GM20431 (cell line): ENCODE results near the gene ZC3H12C.

Experiments used
- in situ Hi-C: fragments of 300-500 bp; cut with MseI, MboI; formaldehyde crosslinking; loops from one replicate; pipeline ENCODE4 v1.15.0; 2020; ENCODE audit warnings: low sequenced_read_pairs; ENCODE audit not compliant: unreplicated experiment

Gene ZC3H12C

GRCh38 chr11:110172468-110173065 lies 79.4 kb downstream of the ZC3H12C start:
- in situ Hi-C loops, result no loop called here

DNA sequence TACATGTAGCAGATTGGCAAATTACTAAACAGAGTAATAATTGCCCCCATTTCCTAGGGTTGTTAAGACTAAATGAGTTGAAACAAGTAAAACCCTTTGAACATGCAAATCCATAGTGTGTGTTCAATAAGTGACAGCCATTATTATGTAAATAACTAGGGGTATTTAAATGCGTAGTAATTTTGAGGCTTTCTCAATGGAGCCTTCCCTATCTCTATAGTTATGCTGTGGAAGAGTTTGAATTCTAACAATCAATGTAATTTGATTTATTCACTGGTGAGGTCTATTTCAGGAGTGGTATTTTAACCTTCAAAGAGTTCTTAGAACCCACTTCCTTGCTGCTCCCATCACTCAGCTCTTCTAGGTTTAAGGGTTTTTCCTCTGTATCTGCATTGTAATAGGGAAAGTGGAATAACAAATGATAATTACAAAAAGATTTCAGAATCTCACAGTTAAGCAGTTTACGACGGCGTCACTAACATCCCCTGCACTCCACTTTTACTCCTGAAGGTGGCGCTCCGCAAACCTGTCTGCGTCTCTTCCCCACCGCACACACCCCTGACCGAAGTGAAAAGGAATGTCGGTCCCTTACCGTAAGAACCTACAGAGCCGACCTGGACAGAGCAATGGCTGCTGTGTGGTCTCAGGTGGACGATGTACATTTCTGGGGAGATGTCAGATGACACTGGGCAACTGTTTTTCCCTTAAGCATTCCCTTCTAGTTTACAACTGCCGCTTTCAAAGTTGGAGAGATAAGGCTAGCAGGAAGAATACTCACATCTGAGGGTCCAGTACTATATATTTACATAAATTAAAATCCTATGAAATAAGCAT lies 80.8 kb downstream of the ZC3H12C start:
- in situ Hi-C loops, result no loop called here

GRCh38 chr11:110174645-110175310 lies 81.6 kb downstream of the ZC3H12C start:
- in situ Hi-C loops, result loop anchor here (25.0 kb wide), 1 partner anchor 237 kb away; no protein-coding TSS in a partner anchor

- in situ Hi-C loops, result loop anchor here (25.0 kb wide), 1 partner anchor 239 kb away; no protein-coding TSS in a partner anchor
Measured at GRCh38 chr11:110176366-110177085, 83.3 kb downstream of the ZC3H12C start.

DNA sequence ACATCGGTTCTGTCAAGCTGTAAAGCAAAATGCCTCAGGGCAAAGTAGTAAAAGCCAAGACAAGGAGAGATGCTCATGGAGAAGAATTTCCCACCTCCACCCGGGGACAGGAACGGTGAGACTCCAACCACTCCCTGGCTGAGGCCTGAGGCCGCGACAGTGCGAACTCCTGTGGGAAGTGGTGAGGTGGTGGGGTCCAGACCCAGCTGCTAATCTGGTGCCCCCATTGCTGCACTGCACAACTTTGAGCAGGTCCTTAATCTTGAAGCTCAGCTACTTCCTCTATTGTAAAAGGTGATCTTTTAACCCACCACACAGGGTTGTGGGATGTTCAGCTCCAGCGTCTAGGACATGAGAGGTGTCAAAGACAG lies 83.9 kb downstream of the ZC3H12C start:
- in situ Hi-C loops, result loop anchor here (25.0 kb wide), 1 partner anchor 240 kb away; no protein-coding TSS in a partner anchor

DNA sequence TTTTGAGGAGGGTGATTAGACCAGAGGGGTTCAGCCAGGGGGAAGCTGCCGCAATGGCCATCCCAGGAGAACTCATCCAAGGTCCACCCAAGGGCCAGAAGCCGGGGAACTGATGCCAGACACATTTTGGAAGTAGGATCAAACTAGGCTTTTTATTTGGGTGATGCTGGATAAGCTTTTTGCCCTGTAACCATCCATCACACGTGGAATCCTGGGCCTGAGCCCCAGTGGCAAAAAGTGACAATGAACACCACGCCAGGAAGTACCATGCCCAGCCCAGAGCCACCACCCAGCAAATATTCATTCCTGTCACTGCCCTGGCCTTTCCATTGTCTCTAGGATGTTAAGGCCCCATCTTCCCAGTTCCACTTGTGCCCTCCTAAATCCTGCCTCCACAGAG lies 85.9 kb downstream of the ZC3H12C start:
- in situ Hi-C loops, result loop anchor here (25.0 kb wide), 1 partner anchor 242 kb away; no protein-coding TSS in a partner anchor

GRCh38 chr11:110182886-110183285 lies 89.7 kb downstream of the ZC3H12C start:
- in situ Hi-C loops, result loop anchor here (25.0 kb wide), 1 partner anchor 246 kb away; no protein-coding TSS in a partner anchor

GRCh38 chr11:110184456-110184855 lies 91.3 kb downstream of the ZC3H12C start:
- in situ Hi-C loops, result loop anchor here (25.0 kb wide), 1 partner anchor 247 kb away; no protein-coding TSS in a partner anchor

DNA sequence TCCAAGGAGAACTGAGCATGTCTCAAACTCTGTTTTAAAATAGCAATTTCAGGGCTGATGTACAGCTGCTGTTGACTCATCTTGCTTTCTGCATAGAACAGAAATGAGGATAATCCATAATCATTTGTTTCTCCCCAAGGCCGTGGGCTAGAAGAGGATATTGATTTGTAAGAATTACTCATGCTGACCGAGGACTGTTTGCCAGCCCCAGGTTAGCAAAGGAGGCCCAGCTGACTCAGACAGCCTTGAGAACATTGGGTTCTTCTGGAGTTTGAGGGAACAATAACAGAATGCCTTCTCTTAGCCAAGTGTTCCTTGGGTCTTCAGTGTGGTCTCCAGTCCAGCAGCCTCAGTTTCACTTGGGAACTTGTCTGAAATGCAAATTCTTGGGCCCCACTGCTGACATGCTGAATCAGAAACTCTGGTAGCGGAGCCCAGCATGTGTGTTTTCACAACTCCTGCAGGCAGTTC lies 92.0 kb downstream of the ZC3H12C start:
- in situ Hi-C loops, result loop anchor here (25.0 kb wide), 1 partner anchor 248 kb away; no protein-coding TSS in a partner anchor

DNA sequence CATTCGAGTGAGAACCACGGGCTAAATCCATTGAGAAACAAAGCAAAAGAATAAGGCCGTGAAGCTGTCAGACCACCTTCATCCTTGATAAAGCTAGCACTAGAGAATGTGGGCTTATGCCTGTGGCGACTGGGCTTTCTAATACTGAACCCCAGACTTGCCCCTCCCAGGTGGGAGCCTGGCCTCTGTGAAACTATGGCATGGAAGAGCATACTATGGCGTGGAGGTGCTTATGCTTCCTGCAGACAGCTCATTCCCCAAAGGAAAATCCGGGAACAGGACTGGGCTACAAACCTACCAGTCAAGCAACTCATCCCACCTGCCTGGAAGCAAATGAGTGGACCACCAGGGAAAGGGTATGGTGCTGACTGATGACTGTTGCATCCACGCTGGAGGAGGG lies 92.4 kb downstream of the ZC3H12C start:
- in situ Hi-C loops, result loop anchor here (25.0 kb wide), 1 partner anchor 248 kb away; no protein-coding TSS in a partner anchor

DNA sequence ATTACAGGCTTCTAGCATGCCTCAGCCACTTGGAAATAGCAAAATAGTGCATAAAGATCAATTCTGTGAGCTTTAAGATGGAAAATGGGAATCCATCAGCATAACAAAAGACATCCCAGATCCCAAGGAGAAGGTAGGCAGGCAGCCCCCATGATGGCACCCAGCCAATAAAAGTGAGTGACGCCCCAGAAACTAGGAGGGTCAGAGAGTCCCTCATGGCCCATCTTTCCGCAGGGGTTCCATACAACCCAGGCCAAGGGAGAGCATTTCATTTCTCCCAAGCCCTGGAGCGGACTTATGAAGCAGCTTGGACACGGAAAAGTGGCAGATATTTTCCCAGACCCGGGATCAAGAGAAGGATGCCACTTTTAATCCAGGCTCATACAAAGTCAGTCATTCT lies 93.3 kb downstream of the ZC3H12C start:
- in situ Hi-C loops, result loop anchor here (25.0 kb wide), 1 partner anchor 249 kb away; no protein-coding TSS in a partner anchor

DNA sequence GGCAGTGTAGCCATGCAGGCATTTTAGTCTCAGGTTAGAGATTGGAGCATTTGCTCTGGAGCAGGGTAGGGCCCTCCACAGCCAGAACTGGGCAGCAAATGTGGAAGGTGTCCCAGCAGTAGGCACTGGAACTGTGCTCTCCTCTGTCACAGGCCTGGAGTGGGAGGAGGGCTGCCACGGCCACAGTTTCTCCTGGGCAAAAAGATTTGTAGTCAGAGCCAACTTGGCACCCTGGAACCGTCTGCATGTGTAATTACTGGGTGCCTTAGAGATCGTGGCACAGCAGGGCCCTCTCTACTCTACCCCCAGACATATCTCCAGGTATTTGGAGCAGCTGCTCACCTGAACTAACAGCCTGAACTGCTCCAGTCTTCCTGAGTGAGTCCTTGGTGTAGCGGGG lies 93.7 kb downstream of the ZC3H12C start:
- in situ Hi-C loops, result loop anchor here (25.0 kb wide), 1 partner anchor 250 kb away; no protein-coding TSS in a partner anchor

GRCh38 chr11:110187731-110188130 lies 94.5 kb downstream of the ZC3H12C start:
- in situ Hi-C loops, result loop anchor here (25.0 kb wide), 1 partner anchor 250 kb away; no protein-coding TSS in a partner anchor

GRCh38 chr11:110190885-110191284 lies 97.7 kb downstream of the ZC3H12C start:
- in situ Hi-C loops, result loop anchor here (10.0 to 25.0 kb wide), 2 partner anchors 184 to 254 kb away; no protein-coding TSS in a partner anchor

DNA sequence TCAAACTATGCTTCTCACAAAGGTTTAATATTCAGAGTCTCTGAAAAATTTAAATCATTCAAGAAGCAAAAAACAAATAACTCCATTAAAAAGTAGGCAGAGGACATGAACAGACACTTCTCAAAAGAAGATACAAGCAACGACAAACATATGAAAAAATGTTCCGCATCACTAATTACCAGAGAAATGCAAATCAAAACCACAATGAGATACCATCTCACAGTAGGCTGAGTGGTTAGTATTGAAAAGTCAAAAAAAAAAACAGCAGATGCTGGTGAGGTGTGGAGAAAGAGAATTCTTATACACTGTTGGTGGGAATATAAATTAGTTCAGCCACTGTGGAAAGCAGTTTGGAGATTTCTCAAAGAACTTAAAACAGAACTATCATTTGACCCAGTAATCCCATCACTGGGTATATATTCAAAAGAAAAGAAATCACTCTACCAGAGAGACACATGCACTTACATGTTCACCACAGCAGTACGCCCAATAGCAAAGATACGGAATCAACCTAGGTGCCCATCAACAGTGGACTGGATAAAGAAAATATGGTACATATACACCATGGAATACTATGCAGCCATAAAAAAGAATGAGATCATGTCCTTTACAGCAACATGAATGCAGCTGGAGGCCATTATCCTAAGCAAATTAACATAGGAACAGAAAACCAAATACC lies 99.6 kb downstream of the ZC3H12C start:
- in situ Hi-C loops, result loop anchor here (10.0 to 25.0 kb wide), 2 partner anchors 182 to 255 kb away; no protein-coding TSS in a partner anchor

GRCh38 chr11:110194211-110194766 lies 101.1 kb downstream of the ZC3H12C start:
- in situ Hi-C loops, result loop anchor here (10.0 to 25.0 kb wide), 2 partner anchors 181 to 257 kb away; no protein-coding TSS in a partner anchor

DNA sequence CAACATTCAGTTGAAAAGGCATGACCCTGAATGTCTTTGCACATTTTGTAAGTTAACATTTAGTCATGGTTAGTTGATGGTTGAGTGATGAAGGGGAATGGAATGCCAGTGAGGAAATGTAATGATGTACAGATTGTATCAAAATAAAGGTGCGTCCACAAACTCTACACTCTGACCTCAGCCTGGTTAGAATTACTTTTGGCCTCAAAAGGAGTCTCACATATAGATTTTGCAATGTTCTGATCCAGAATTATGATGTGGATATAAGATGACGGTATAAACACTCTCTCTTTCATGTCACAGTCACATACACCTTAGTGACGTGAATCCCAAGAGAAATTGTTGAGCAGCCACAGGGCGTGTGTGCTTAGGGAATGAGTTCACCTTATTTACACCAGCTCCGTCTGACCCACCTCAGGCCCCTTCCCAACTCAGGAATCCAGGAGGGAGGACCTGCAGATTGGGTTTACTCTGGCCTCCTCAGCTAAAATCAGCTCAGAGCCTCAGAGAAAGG lies 103.1 kb downstream of the ZC3H12C start:
- in situ Hi-C loops, result loop anchor here (10.0 to 25.0 kb wide), 2 partner anchors 179 to 259 kb away; no protein-coding TSS in a partner anchor

GRCh38 chr11:110196884-110197420 lies 103.8 kb downstream of the ZC3H12C start:
- in situ Hi-C loops, result loop anchor here (10.0 to 25.0 kb wide), 2 partner anchors 178 to 260 kb away; no protein-coding TSS in a partner anchor
